ENCODE data around the gene MORC3.

DNA sequence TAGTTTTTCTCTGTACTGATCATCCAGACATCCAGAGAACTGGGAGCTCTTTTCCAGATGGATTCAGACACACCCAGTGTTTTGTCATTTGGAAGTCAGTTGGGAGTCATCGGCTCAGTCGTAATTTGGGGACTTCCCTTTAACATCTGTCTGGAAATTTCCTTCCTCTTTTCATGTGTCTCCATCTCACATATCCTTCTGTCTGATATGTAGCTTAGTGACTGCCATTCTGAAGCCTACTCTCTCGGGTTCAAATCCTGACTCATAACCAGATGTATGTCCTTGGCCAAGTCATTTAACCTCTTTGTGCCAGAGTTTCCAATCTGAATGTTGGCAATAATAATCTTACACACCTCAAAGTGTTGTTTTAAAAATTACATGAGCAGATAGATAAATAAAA is 3.0 kb downstream of the MORC3 start:
- no peak for TF ChIP-seq FOXM1 (IDR thresholded peaks at IDR 0.05; ENCODE audit: borderline replicate concordance)
- TF ChIP-seq ZNF384 (IDR thresholded peaks at IDR 0.05), result no peak
- TF ChIP-seq BHLHE40 (IDR thresholded peaks at IDR 0.05; ENCODE audit: borderline replicate concordance), result no peak
- no peak for TF ChIP-seq ELF4 (IDR thresholded peaks at IDR 0.05)
- TF ChIP-seq SP1 (IDR thresholded peaks at IDR 0.05), result no peak
- TF ChIP-seq L3MBTL2 (conservative IDR thresholded peaks at IDR 0.05), result no peak
- no peak for TF ChIP-seq HDGF (IDR thresholded peaks at IDR 0.05; ENCODE audit: borderline replicate concordance)
- no peak for TF ChIP-seq PKNOX1 (IDR thresholded peaks at IDR 0.05)
- no peak for TF ChIP-seq NFRKB (IDR thresholded peaks at IDR 0.05)
- TF ChIP-seq TARDBP (IDR thresholded peaks at IDR 0.05), result no peak
